ENCODE results near the gene EYA2.

GRCh38 chr20:47067776-47068175 is 173.1 kb downstream of the EYA2 start:
- TF ChIP-seq, protein P1, sequence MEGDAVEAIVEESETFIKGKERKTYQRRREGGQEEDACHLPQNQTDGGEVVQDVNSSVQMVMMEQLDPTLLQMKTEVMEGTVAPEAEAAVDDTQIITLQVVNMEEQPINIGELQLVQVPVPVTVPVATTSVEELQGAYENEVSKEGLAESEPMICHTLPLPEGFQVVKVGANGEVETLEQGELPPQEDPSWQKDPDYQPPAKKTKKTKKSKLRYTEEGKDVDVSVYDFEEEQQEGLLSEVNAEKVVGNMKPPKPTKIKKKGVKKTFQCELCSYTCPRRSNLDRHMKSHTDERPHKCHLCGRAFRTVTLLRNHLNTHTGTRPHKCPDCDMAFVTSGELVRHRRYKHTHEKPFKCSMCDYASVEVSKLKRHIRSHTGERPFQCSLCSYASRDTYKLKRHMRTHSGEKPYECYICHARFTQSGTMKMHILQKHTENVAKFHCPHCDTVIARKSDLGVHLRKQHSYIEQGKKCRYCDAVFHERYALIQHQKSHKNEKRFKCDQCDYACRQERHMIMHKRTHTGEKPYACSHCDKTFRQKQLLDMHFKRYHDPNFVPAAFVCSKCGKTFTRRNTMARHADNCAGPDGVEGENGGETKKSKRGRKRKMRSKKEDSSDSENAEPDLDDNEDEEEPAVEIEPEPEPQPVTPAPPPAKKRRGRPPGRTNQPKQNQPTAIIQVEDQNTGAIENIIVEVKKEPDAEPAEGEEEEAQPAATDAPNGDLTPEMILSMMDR (IDR thresholded peaks at IDR 0.05), result no peak
- TF ChIP-seq POLR2A (IDR thresholded peaks at IDR 0.05), result no peak

All from adrenal gland (tissue), 5 donors.